ENCODE measurements around the gene SHF.

GRCh38 chr15:45120081-45120972 is 67.4 kb downstream of the SHF start:
- TF ChIP-seq, protein P1, sequence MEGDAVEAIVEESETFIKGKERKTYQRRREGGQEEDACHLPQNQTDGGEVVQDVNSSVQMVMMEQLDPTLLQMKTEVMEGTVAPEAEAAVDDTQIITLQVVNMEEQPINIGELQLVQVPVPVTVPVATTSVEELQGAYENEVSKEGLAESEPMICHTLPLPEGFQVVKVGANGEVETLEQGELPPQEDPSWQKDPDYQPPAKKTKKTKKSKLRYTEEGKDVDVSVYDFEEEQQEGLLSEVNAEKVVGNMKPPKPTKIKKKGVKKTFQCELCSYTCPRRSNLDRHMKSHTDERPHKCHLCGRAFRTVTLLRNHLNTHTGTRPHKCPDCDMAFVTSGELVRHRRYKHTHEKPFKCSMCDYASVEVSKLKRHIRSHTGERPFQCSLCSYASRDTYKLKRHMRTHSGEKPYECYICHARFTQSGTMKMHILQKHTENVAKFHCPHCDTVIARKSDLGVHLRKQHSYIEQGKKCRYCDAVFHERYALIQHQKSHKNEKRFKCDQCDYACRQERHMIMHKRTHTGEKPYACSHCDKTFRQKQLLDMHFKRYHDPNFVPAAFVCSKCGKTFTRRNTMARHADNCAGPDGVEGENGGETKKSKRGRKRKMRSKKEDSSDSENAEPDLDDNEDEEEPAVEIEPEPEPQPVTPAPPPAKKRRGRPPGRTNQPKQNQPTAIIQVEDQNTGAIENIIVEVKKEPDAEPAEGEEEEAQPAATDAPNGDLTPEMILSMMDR (IDR thresholded peaks at IDR 0.05): no peak
- no peak for TF ChIP-seq POLR2A (IDR thresholded peaks at IDR 0.05)
